SK-N-SH (cell line): Measurements from ENCODE around the gene CACNG5. TPM values are rescaled to one million over a fixed set of nuclear protein-coding genes. Genes with fewer than 3 reads are reported as not detected.

ENCODE experiments used
- CTCF ChIA-PET: fragments of 300-600, 350-600 bp; formaldehyde crosslinking; extraction: SDS; loops from one replicate; lab custom pipeline; 2021; lab: Yijun Ruan, JAX
- POLR2A ChIA-PET: fragments of 350-600 bp; sonication (Branson Sonifier 250); formaldehyde crosslinking; extraction: SDS; loops from one replicate; lab custom pipeline; 2020; ENCODE audit warnings: antibody characterized with exemption, inconsistent platforms; lab: Yijun Ruan, JAX
- DNase-seq: peaks from one replicate; pipeline ENCODE4 v3.0.0; 2012
- H2AFZ ChIP-seq: fragments of 200-600 bp; sonication (generic); 2 replicates; pipeline ENCODE4 v1.8.1; 2016; ENCODE audit warnings: antibody characterized with exemption, mild to moderate bottlenecking, low read depth
- H3F3A ChIP-seq: fragments of 200-600 bp; sonication (generic); replicated peaks from 2 replicates; pipeline ENCODE3; 2016; ENCODE audit warnings: antibody characterized with exemption, mild to moderate bottlenecking; ENCODE audit not compliant: insufficient read depth
- H3K27ac ChIP-seq, 2 experiments: fragments of 200-500 bp in 1 of 2; fragments of 200-600 bp in 1 of 2; sonication (Bioruptor generic) in 1 of 2; sonication (generic), shearing (Covaris generic) in 1 of 2; 2 replicates each; pipeline versions ENCODE4 v1.5.1 to v1.6.1; 2014 to 2016; ENCODE audit warnings: low read depth in 2 of 2, inconsistent platforms in 1 of 2, low read length in 1 of 2, mild to moderate bottlenecking in 1 of 2, mixed read lengths in 1 of 2
- H3K27me3 ChIP-seq: fragments of 200-600 bp; sonication (generic), shearing (Covaris generic); 2 replicates; pipeline ENCODE4 v1.6.1; 2016; ENCODE audit warnings: mixed run types; ENCODE audit not compliant: insufficient read depth
- H3K36me3 ChIP-seq, 2 experiments: fragments of 200-500 bp in 1 of 2; fragments of 200-600 bp in 1 of 2; sonication (Bioruptor generic) in 1 of 2; sonication (generic) in 1 of 2; replicated peaks in 1 of 2; 2 replicates each; pipeline versions ENCODE3 to v1.5.1; 2014 to 2016; ENCODE audit warnings: low read length in 1 of 2, mild to moderate bottlenecking in 1 of 2; ENCODE audit not compliant: insufficient read depth in 2 of 2, control insufficient read depth in 1 of 2
- H3K4me1 ChIP-seq, 2 experiments: fragments of 200-500 bp in 1 of 2; fragments of 200-600 bp in 1 of 2; sonication (Bioruptor generic) in 1 of 2; sonication (generic), shearing (Covaris generic) in 1 of 2; 2 replicates each; pipeline versions ENCODE4 v1.5.1 to v1.6.1; 2014 to 2016; ENCODE audit warnings: low read depth in 1 of 2, low read length in 1 of 2, mixed run types in 1 of 2; ENCODE audit not compliant: insufficient read depth in 2 of 2, control insufficient read depth in 1 of 2
- H3K4me2 ChIP-seq: fragments of 200-600 bp; sonication (generic), shearing (Covaris generic); 2 replicates; pipeline ENCODE4 v1.6.1; 2017; ENCODE audit warnings: mixed run types
- H3K4me3 ChIP-seq, 2 experiments: fragments of 200-500 bp in 1 of 2; fragments of 200-600 bp in 1 of 2; sonication (Bioruptor generic) in 1 of 2; sonication (generic), shearing (Covaris generic) in 1 of 2; 2 replicates each; pipeline versions ENCODE4 v1.5.1 to v1.8.1; 2014 to 2016; ENCODE audit warnings: low read depth in 2 of 2, inconsistent platforms in 1 of 2, low read length in 1 of 2, mild to moderate bottlenecking in 1 of 2, mixed read lengths in 1 of 2, moderate library complexity in 1 of 2
- H3K79me2 ChIP-seq: fragments of 200-600 bp; sonication (generic); 2 replicates; pipeline ENCODE4 v1.8.1; 2017; ENCODE audit warnings: mild to moderate bottlenecking; ENCODE audit not compliant: insufficient read depth
- H3K9ac ChIP-seq: fragments of 200-600 bp; sonication (generic); 2 replicates; pipeline ENCODE4 v1.6.1; 2017; ENCODE audit warnings: mixed run types
- H3K9me2 ChIP-seq: fragments of 200-600 bp; sonication (generic); 2 replicates; pipeline ENCODE4 v1.6.1; 2017; ENCODE audit warnings: mixed run types
- H3K9me3 ChIP-seq: fragments of 200-600 bp; sonication (generic); 2 replicates; pipeline ENCODE4 v1.6.1; 2017; ENCODE audit warnings: mixed run types, mild to moderate bottlenecking, moderate library complexity
- H4K20me1 ChIP-seq: fragments of 200-600 bp; sonication (generic); 2 replicates; pipeline ENCODE4 v1.6.1; 2017; ENCODE audit warnings: mild to moderate bottlenecking, mixed run types; ENCODE audit not compliant: insufficient read depth
- ELF1 ChIP-seq: IDR thresholded peaks from 2 replicates; pipeline ENCODE4 v1.4.0; 2012
- EP300 ChIP-seq, 2 experiments: IDR thresholded peaks; 2 replicates each; pipeline versions ENCODE4 v1.4.0 to v1.6.1; 2012; ENCODE audit warnings: borderline replicate concordance in 1 of 2, low read depth in 1 of 2, low read length in 1 of 2
- FOXJ3 ChIP-seq: sonication (generic); formaldehyde crosslinking; IDR thresholded peaks from 2 replicates; pipeline ENCODE4 v1.5.1; 2020; ENCODE audit warnings: mild to moderate bottlenecking, missing genetic modification reagents
- GABPA ChIP-seq: IDR thresholded peaks from 2 replicates; pipeline ENCODE4 v1.4.0; 2012; ENCODE audit warnings: low read depth, mild to moderate bottlenecking
- JUND ChIP-seq: IDR thresholded peaks from 2 replicates; pipeline ENCODE4 v1.4.0; 2012
- MEF2A ChIP-seq: IDR thresholded peaks from 2 replicates; pipeline ENCODE4 v1.4.0; 2012; ENCODE audit warnings: low read depth, borderline replicate concordance
- RCOR1 ChIP-seq: fragments of 150-350 bp; IDR thresholded peaks from 2 replicates; pipeline ENCODE4 v1.6.1; 2017; ENCODE audit warnings: antibody characterized with exemption, low read length
- RFX5 ChIP-seq: IDR thresholded peaks from 2 replicates; pipeline ENCODE4 v1.6.1; 2012; ENCODE audit warnings: mild to moderate bottlenecking, improper control_type of control experiment, low read length
- RXRA ChIP-seq: IDR thresholded peaks from 2 replicates; pipeline ENCODE4 v1.4.0; 2012; ENCODE audit warnings: low read depth, mild to moderate bottlenecking, borderline replicate concordance
- TAF1 ChIP-seq: IDR thresholded peaks from 2 replicates; pipeline ENCODE4 v1.6.1; 2012; ENCODE audit warnings: low read depth, mild to moderate bottlenecking, low read length, moderate library complexity, borderline replicate concordance
- TEAD4 ChIP-seq: IDR thresholded peaks from 2 replicates; pipeline ENCODE4 v1.4.0; 2012; ENCODE audit warnings: mild to moderate bottlenecking, borderline replicate concordance; ENCODE audit not compliant: insufficient read depth
- YY1 ChIP-seq: IDR thresholded peaks from 2 replicates; pipeline ENCODE4 v1.4.0; 2012; ENCODE audit warnings: low read depth, mild to moderate bottlenecking
- WGBS: methylation state at CpG from one replicate; pipeline ENCODE4 v1.1.6; 2017; ENCODE audit warnings: low lambda C conversion rate; 5-methylcytosine and 5-hydroxymethylcytosine counted together
- polyA plus RNA-seq, 3 experiments: library from polyadenylated mRNA; depleted of rRNA; stranded (reverse); fragments of >200 nt; gene quantifications; 2 replicates each; pipeline ENCODE4 v1.2.3, GENCODE V29; 2012
- TF ChIP-seq, protein P1 (sequence below): IDR thresholded peaks from 2 replicates; pipeline ENCODE4 v1.4.0; 2012; ENCODE audit warnings: low read depth
- TF ChIP-seq, protein P2 (sequence below): IDR thresholded peaks from 2 replicates; pipeline ENCODE4 v1.4.0; 2012; ENCODE audit warnings: low read depth, borderline replicate concordance
- TF ChIP-seq, protein P3 (sequence below): IDR thresholded peaks from 2 replicates; pipeline ENCODE4 v1.6.1; 2012; ENCODE audit warnings: mild to moderate bottlenecking, low read depth, low read length, moderate library complexity
- TF ChIP-seq, protein P4 (sequence below): fragments of 200-600 bp; sonication (generic); IDR thresholded peaks from 2 replicates; pipeline ENCODE4 v1.6.1; 2017; ENCODE audit warnings: antibody characterized with exemption, mild to moderate bottlenecking, moderate library complexity

CACNG5 gene
- polyA plus RNA-seq, 1 of the 3 experiments (the other 2 are of a cell fraction), result 0.10 TPM

DNA sequence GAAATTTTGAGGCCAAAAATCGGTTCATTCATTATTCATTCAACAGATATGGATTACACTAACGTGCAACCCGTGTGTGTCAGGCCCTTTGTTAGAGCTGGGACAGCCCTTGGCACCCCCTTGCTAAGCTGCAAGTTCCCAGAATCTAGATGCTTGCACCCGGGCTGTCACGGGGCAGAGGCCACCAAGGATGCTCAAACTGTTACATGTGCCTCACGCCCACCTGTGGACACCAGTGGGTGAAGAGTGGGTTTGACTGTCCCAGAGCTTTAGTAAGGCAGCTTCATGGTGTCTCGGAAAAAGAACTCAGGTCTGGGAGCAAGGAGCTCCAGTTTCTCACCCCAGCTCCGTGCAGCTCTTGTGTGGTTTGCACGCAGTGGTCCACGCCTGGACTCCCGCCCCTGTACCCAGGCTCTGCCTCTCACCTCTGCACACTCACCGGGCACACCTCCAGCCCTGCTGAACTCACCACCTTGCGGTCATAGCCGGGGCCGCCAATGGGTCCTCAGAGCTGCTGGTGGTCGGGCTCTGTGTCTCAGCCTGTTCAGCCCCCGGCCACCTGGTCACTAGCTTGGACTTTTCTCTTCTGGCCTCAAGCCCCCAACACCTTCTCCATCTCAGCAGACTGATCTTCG, 75.9 kb downstream of the CACNG5 start:
- Histone ChIP-seq H3F3A (no peaks in the 10 kb centered on the region), H3K9me3 (no peaks in the 10 kb centered on the region), H3K9me2 (no peaks in the 10 kb centered on the region), H3K36me3 (no peaks in the 10 kb centered on the region), H2AFZ (no peak overlapping the region), H3K27me3 (no peaks in the 10 kb centered on the region; the same call in 1 of the 2 replicates), H3K4me2 (no peak overlapping the region), H3K4me1 (peaks cover 0 to 12% of the 10 kb centered on the region in 2 experiments; a peak in 1 of 4 replicates), H3K4me3 (no peak overlapping the region), H3K27ac (no peak overlapping the region), H3K9ac (no peak overlapping the region), H3K79me2 (no peaks in the 10 kb centered on the region), H4K20me1 (no peaks in the 10 kb centered on the region)
- POLR2A ChIA-PET, result no interaction called here
- WGBS, result 78% methylated on average over 18 of the region's 18 CpGs
- TF ChIP-seq ELF1 (no peak), FOXJ3 (no peak), MEF2A (no peak), TAF1 (no peak), RXRA (no peak), EP300 (IDR thresholded peaks at IDR 0.05; ENCODE audit: borderline replicate concordance in 1 of 2, low read depth in 1 of 2, low read length in 1 of 2) (no peak), RCOR1 (no peak), JUND (no peak), RFX5 (no peak), GABPA (no peak), TEAD4 (no peak), YY1 (no peak)
- TF ChIP-seq, protein P1, sequence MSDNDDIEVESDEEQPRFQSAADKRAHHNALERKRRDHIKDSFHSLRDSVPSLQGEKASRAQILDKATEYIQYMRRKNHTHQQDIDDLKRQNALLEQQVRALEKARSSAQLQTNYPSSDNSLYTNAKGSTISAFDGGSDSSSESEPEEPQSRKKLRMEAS, result no peak
- TF ChIP-seq, protein P2, sequence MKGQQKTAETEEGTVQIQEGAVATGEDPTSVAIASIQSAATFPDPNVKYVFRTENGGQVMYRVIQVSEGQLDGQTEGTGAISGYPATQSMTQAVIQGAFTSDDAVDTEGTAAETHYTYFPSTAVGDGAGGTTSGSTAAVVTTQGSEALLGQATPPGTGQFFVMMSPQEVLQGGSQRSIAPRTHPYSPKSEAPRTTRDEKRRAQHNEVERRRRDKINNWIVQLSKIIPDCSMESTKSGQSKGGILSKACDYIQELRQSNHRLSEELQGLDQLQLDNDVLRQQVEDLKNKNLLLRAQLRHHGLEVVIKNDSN, result no peak
- TF ChIP-seq, protein P3, sequence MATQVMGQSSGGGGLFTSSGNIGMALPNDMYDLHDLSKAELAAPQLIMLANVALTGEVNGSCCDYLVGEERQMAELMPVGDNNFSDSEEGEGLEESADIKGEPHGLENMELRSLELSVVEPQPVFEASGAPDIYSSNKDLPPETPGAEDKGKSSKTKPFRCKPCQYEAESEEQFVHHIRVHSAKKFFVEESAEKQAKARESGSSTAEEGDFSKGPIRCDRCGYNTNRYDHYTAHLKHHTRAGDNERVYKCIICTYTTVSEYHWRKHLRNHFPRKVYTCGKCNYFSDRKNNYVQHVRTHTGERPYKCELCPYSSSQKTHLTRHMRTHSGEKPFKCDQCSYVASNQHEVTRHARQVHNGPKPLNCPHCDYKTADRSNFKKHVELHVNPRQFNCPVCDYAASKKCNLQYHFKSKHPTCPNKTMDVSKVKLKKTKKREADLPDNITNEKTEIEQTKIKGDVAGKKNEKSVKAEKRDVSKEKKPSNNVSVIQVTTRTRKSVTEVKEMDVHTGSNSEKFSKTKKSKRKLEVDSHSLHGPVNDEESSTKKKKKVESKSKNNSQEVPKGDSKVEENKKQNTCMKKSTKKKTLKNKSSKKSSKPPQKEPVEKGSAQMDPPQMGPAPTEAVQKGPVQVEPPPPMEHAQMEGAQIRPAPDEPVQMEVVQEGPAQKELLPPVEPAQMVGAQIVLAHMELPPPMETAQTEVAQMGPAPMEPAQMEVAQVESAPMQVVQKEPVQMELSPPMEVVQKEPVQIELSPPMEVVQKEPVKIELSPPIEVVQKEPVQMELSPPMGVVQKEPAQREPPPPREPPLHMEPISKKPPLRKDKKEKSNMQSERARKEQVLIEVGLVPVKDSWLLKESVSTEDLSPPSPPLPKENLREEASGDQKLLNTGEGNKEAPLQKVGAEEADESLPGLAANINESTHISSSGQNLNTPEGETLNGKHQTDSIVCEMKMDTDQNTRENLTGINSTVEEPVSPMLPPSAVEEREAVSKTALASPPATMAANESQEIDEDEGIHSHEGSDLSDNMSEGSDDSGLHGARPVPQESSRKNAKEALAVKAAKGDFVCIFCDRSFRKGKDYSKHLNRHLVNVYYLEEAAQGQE, result no peak
- TF ChIP-seq, protein P4, sequence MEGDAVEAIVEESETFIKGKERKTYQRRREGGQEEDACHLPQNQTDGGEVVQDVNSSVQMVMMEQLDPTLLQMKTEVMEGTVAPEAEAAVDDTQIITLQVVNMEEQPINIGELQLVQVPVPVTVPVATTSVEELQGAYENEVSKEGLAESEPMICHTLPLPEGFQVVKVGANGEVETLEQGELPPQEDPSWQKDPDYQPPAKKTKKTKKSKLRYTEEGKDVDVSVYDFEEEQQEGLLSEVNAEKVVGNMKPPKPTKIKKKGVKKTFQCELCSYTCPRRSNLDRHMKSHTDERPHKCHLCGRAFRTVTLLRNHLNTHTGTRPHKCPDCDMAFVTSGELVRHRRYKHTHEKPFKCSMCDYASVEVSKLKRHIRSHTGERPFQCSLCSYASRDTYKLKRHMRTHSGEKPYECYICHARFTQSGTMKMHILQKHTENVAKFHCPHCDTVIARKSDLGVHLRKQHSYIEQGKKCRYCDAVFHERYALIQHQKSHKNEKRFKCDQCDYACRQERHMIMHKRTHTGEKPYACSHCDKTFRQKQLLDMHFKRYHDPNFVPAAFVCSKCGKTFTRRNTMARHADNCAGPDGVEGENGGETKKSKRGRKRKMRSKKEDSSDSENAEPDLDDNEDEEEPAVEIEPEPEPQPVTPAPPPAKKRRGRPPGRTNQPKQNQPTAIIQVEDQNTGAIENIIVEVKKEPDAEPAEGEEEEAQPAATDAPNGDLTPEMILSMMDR, result no peak
- CTCF ChIA-PET, result interaction anchor here (0.6 to 4.4 kb wide), 8 partner anchors 11 to 248 kb away, joined by 3 to 64 read pairs (median 3); no protein-coding TSS in a partner anchor
- no peak for DNase-seq
